Measurements from ENCODE around the gene TRIM9.

Gene TRIM9

DNA sequence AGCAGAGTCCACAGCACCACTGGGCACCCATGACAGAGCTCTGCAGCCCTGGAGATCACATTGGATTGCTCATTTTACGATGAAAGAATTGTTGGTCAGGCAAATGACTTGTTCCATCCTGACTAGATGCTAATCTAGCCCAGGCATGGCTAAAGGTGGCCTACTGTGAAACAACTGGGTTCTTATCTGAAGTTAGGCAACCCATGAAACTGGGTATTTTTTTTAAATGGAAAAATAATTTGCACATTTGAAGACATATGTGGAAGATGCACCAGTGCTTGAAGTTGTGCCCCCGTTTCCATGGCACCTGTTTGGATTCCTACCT, 158.9 kb downstream of the TRIM9 start:
- no peak for DNase-seq (ENCODE audit: low read depth in 2 of 2)

DNA sequence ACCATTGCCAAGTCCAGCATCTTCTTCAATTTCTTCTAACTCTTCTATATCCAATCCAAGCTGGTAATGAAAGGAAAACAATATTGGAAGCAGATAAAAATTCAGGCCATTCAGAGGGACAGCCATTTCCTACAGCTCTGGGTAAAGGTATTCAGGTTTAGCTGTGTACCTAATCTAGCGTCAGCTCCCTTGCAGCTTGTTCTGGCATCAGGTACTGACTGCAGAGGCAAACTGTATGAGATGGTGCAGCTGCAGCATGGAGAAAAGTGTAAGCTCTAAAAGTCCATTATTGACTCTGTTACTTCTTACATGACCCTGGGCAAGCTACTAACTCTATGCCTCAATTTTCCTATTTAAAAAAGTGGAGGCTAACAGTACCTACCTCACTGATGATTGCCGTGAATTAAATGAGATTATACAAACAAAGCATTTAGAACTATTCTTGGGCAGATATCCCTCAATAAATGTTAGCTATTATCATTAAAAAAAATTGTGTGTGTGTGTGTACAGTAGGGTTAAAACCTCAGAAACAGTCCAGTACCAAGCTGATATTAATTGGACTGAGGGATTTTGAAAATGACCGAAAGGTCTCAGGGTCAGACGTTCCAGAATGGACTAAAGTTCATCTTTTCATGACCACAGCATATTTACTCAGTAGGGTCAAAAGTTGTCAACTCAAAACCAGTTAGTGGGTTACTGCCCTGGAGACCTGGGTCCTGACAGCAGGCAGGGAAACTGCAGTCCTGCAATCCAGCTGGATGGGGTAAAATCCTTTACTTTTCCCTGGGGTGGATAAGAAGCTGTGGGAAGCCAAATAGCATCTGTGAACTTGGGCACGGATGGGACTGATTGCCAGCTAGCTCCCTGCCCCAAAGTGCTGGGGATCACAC, 159.5 kb downstream of the TRIM9 start:
- no peak for DNase-seq (ENCODE audit: low read depth in 2 of 2)

DNA sequence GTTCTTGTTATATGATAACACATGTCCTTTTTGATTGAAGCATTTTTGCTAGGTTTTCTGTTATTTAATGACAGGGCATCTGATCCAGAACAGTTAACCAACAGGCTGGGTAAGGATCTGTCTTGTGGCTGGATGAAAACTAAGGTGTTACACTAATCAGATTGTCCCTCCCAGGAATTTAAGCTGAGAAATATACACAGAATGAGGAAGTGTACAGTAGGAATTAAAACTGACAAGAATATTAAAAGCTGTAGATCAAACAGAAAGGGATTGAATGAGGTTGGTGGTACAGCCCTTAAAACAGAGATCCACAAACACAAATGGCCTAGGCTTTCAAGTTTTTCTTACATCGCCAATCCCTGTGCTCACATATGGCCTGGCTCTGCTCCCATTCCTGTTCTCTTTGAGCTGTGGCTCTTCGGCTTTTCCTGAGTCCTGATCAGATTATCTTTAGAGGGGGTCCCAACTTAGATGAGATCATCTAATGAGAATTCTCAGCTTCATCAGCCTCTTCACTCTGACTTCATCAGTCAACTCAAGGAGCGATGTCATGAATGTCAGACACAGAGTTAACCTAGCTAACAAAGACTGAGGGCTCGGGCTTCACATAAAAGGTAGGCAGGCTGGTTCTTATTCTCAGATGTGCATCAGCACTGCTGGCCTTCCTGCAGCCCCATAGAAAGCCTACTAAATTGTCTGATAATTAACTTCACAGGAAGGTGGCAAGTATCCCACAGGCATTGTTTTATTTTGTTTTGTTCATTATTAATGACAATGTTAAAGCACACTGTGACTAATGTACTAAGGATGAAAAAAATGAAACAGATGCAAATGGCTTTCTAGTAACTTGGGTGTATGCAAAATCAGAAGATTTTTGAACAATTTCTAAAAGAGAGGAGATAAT, 162.1 kb downstream of the TRIM9 start:
- DNase-seq (ENCODE audit: low read depth in 2 of 2) = no peak

DNA sequence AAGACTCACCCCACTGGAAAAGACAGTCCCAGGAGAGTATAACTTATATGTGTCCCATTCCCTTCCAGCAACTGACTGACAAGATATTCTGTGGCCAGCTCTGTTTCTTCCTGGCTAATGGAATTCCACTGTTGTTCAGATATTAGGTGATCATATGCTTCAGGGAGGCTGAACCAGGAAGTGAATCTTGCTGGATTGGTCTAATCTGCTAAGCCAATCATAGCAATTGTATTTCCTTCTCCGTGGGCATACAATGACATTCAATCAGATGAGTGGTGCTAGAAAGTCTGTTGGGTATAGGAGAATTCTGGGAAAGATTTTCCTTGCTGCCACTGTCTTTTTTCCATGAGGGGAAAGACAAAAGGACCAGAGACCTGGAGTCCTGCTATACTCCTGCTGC, 162.7 kb downstream of the TRIM9 start:
- DNase-seq (ENCODE audit: low read depth in 2 of 2) = no peak

DNA sequence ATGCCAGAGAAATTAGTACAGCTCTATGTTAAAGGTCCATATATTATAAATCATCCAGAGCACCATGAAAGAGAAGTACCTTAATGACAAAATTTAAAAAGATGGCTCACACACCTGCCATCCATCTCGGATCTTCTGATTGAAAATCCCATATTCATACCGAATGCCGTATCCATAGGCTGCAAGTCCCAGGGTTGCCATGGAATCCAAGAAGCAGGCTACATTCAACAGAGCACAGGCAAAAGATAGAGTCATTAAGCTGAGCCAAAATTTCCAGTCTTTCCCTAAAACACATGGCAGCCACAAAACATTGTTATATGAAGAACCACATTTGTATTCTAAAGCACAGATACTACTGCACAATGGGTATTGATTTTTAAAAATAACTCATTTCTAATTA, 163.3 kb downstream of the TRIM9 start:
- no peak for DNase-seq (ENCODE audit: low read depth in 2 of 2)

DNA sequence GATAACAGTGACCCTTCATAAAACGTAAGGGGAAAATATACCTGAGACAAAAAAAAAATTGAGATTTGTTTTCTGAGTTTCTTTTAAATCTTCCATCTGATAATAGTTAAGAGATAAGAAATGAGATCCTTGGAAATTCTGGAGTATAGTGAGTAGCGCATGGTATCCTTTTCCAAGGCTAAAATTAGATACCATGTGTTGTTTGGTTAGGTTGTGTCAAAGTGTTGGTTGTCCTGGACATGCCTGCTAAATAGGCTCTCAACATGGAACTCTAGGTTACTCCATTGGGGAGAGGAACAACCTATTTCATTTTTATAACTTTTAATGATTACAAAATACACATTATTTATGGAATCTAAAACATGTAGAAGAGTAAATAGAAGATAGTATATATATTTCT, 165.4 kb downstream of the TRIM9 start:
- no peak for DNase-seq (ENCODE audit: low read depth in 2 of 2)

DNA sequence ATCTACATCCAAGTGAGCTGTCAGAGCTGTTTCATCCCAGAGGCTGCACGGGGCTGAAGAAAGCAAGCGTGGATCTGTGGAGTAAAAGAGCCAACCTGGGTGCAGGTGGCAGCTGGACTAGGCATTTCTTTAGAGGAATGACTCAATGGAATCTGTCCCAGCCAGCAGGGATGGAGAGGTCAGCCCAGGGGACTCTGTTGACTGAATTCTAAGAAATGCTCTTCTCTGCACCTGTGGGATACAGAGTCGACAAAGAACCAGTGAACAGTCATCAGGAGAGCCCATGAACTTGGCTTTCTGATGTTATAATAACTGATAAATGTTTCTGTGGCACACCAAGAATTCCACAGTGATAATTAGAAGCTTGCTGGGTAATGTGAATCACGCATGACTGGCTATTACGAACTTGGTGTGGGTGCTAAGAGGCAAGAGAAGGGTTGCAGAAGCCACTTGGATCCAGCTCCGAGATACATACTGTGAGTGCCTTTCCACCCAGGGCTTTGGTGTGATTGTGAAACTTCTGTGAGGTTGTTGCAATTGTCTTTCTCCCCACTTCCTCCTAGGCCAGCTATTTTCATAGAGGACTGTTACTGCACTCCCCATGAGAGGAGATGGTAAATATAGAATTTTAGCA, 166.8 kb downstream of the TRIM9 start:
- DNase-seq (ENCODE audit: low read depth in 2 of 2) = no peak

DNA sequence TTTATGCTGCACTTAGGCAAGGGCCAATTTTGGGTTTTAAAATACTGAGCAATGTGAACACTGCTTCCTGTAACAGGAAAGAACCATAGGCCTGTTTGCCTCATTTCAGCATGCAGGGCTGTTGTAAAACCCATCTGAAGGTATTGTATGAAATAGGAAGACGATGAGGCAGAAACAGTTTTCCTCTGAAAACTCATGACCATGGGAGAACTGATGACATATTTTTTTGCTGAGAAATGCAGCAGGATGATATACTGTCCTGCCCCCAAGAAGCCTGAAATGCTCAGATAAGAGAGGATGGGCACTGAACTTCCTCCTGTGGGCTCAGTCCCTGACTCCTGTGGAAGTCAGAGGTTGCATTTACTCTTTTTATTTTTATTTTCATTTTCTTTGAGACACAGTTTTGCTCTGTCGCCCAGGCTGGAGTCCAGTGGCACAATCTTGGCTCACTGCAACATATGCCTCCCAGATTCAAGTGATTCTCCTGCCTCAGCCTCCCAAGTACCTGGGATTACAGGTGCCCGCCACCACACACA, 168.0 kb downstream of the TRIM9 start:
- no peak for DNase-seq (ENCODE audit: low read depth in 2 of 2)

Measured in stimulated activated CD8-positive, alpha-beta memory T cell treated with anti-CD3 and anti-CD28 coated beads, Interleukin-2, amount 100 ng/mL, for 1 hour (primary cell).